SU-DHL-6 (cell line): Measurements from ENCODE around the gene ARAP1.

Source experiments
- H2AFZ ChIP-seq: fragments of 200-600 bp; sonication (generic); 2 replicates; pipeline ENCODE4 v1.6.1; 2014; ENCODE audit warnings: low read depth, mild to moderate bottlenecking, moderate library complexity, mixed read lengths, antibody characterized with exemption, low read length; ENCODE audit not compliant: severe bottlenecking
- H3F3A ChIP-seq: fragments of 200-600 bp; shearing (Covaris generic); 2 replicates; pipeline ENCODE4 v1.6.0; 2016; ENCODE audit warnings: antibody characterized with exemption, mild to moderate bottlenecking; ENCODE audit not compliant: insufficient read depth
- H3K27ac ChIP-seq: fragments of 200-600 bp; sonication (generic); 2 replicates; pipeline ENCODE4 v1.5.1; 2016; ENCODE audit warnings: low read depth, mild to moderate bottlenecking, low read length, moderate library complexity, mixed read lengths
- H3K27me3 ChIP-seq: fragments of 200-600 bp; sonication (generic), shearing (Covaris generic); 2 replicates; pipeline ENCODE4 v1.6.0; 2014; ENCODE audit warnings: mild to moderate bottlenecking, low read length
- H3K36me3 ChIP-seq: fragments of 200-600 bp; sonication (generic); 2 replicates; pipeline ENCODE4 v1.6.1; 2014; ENCODE audit warnings: mild to moderate bottlenecking, low read length, mixed read lengths
- H3K4me2 ChIP-seq: fragments of 300-600, 200-600 bp; shearing (Covaris generic), sonication (generic); 2 replicates; pipeline ENCODE4 v1.6.0; 2014; ENCODE audit warnings: low read length, low read depth, mild to moderate bottlenecking; ENCODE audit not compliant: poor library complexity, severe bottlenecking
- H3K4me3 ChIP-seq: fragments of 200-600 bp; sonication (generic); 2 replicates; pipeline ENCODE4 v1.5.1; 2014; ENCODE audit warnings: antibody characterized with exemption, low read length, mild to moderate bottlenecking, mixed read lengths; ENCODE audit not compliant: insufficient read depth, poor library complexity, severe bottlenecking
- H3K79me2 ChIP-seq: fragments of 200-600 bp; sonication (generic); 2 replicates; pipeline ENCODE4 v1.6.1; 2014; ENCODE audit warnings: mild to moderate bottlenecking, low read length, moderate library complexity; ENCODE audit not compliant: insufficient read depth
- H3K9ac ChIP-seq: fragments of 200-600 bp; sonication (generic); 2 replicates; pipeline ENCODE4 v1.7.0; 2014; ENCODE audit warnings: mild to moderate bottlenecking, low read length
- H3K9me2 ChIP-seq: fragments of 200-600 bp; sonication (generic); replicated peaks from 2 replicates; pipeline ENCODE4 v1.6.1; 2014; ENCODE audit warnings: low read length; ENCODE audit not compliant: insufficient read depth
- H3K9me3 ChIP-seq: fragments of 200-600 bp; sonication (generic); 2 replicates; pipeline ENCODE4 v1.6.1; 2014; ENCODE audit warnings: low read length, mixed read lengths; ENCODE audit not compliant: insufficient read depth
- H4K20me1 ChIP-seq: fragments of 200-600 bp; sonication (generic); 2 replicates; pipeline ENCODE4 v1.6.1; 2014; ENCODE audit warnings: low read depth, mild to moderate bottlenecking, antibody characterized with exemption, low read length, moderate library complexity, mixed read lengths
- CTCF ChIP-seq: fragments of 200-600 bp; sonication (generic); IDR thresholded peaks from one replicate; pipeline ENCODE4 v1.5.1; 2017; ENCODE audit warnings: antibody characterized with exemption, mild to moderate bottlenecking, low read length, moderate library complexity; ENCODE audit not compliant: insufficient read depth, poor library complexity, severe bottlenecking
- EZH2phosphoT487 ChIP-seq: fragments of 200-600 bp; sonication (generic), shearing (Covaris generic); conservative IDR thresholded peaks from 2 replicates; pipeline ENCODE4 v1.6.1; 2018; ENCODE audit warnings: mild to moderate bottlenecking, antibody characterized with exemption, low read length, moderate library complexity, mixed read lengths

The ARAP1 gene

GRCh38 chr11:72739240-72740059, 12.8 kb downstream of the ARAP1 start:
- no peaks in the 10 kb centered on the region for H3K36me3 ChIP-seq
- no peak overlapping the region for H2AFZ ChIP-seq
- H3K27me3 ChIP-seq, result no peaks in the 10 kb centered on the region
- H3K9me2 ChIP-seq, result no peaks in the 10 kb centered on the region
- no peaks in the 10 kb centered on the region for H4K20me1 ChIP-seq
- peak overlapping the region; percentile 30 for H3K27ac ChIP-seq
- H3K4me3 ChIP-seq, result no peak overlapping the region
- H3K4me2 ChIP-seq, result peak overlapping the region; percentile 31
- H3K9ac ChIP-seq, result peak overlapping the region; percentile 27; the same call in 1 of the 2 replicates
- TF ChIP-seq CTCF (no peak), EZH2phosphoT487 (no peak)
- H3K9me3 ChIP-seq, result no peaks in the 10 kb centered on the region
- no peaks in the 10 kb centered on the region for H3K79me2 ChIP-seq
- peaks cover 6% of the 10 kb centered on the region; the same call in 1 of the 2 replicates for H3F3A ChIP-seq

- peak overlapping the region; percentile 27; the same call in 1 of the 2 replicates for H3K9ac ChIP-seq
- peak overlapping the region; percentile 31 for H3K4me2 ChIP-seq
- H3K27ac ChIP-seq, result peak overlapping the region; percentile 30
These were observed 13.7 kb downstream of the ARAP1 start for GRCh38 chr11:72738199-72739141.

GRCh38 chr11:72737336-72737735, 14.9 kb downstream of the ARAP1 start:
- H3K4me2 ChIP-seq, result no peak overlapping the region
- H2AFZ ChIP-seq, result no peak overlapping the region
- no peak overlapping the region for H3K27ac ChIP-seq
- H4K20me1 ChIP-seq, result no peaks in the 10 kb centered on the region
- no peaks in the 10 kb centered on the region for H3K9me2 ChIP-seq
- H3K79me2 ChIP-seq, result no peaks in the 10 kb centered on the region
- no peaks in the 10 kb centered on the region for H3K9me3 ChIP-seq
- no peak overlapping the region for H3K9ac ChIP-seq
- H3F3A ChIP-seq, result peaks cover 6% of the 10 kb centered on the region; the same call in 1 of the 2 replicates
- H3K36me3 ChIP-seq, result no peaks in the 10 kb centered on the region
- H3K4me3 ChIP-seq, result no peak overlapping the region
- no peak for TF ChIP-seq CTCF
- no peak for TF ChIP-seq EZH2phosphoT487
- H3K27me3 ChIP-seq, result no peaks in the 10 kb centered on the region

More at GRCh38 chr11:72738199-72739141, 13.7 kb downstream of the ARAP1 start:
- TF ChIP-seq EZH2phosphoT487 (no peak), CTCF (no peak)
- Histone ChIP-seq H3K36me3 (no peaks in the 10 kb centered on the region), H2AFZ (no peak overlapping the region), H3K79me2 (no peaks in the 10 kb centered on the region), H3K9me3 (no peaks in the 10 kb centered on the region), H3K4me3 (no peak overlapping the region), H4K20me1 (no peaks in the 10 kb centered on the region), H3F3A (peaks cover 6% of the 10 kb centered on the region; the same call in 1 of the 2 replicates), H3K27me3 (no peaks in the 10 kb centered on the region), H3K9me2 (no peaks in the 10 kb centered on the region)
